ENCODE measurements around the gene SLC16A6.
"Not testable (repeated sequence)": the region's sequence is repeated elsewhere in the genome, so short reads cannot be mapped to it uniquely, and the experiment has no call there.

SLC16A6 gene

DNA sequence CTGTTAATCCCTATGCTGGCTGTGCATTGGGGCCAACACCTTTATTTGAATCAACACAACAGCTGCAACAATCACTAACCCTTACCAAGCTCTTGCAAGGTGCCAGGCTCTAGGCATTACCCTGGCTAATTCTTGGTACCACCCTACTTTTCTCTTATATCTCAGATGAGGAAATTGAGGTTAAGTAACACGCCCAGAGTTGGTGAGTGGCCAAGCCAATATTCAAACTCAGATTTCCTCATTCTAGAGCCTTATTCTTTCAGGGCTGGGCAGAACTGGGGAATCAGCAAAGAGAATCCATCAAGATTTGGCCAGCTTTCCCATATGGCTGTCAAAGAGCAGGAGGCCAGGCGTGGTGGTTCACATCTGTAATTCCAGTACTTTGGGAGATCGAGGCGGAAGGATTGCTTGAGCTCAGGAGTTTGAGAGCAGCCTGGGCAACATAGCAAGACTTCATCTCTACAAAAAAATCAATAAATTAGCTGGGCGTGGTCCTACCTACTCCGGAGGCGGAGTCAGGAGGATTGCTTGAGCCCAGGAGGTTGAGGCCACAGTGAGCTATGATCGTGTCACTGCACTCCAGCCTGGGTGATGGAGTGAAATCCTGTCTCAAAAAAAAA lies 24.1 kb upstream of the SLC16A6 start:
- DNase-seq (ENCODE audit: low spot score): no peak

DNA sequence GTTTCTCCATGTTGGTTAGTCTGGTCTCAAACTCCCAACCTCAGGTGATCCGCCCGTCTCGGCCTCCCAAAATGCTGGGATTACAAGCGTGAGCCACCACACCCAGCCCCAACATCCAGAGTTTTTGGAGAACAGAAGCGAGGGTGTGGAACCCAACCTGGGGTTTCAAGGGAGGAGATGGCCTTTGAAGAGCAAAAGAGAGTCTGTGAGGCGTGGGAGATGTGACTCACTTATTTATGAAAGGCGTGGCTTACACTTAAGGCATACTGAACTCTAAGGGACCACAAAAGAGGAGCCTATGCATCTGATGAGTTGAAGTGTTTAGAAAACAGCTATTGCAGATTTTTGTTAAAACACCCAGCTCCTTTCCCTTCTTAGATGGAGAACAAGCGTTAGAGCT lies 19.2 kb upstream of the SLC16A6 start:
- DNase-seq (ENCODE audit: low spot score): no peak

- DNase-seq (ENCODE audit: low spot score): not testable (repeated sequence)
These were observed 18.2 kb upstream of the SLC16A6 start for GRCh38 chr17:68309066-68309670.

GRCh38 chr17:68308486-68308885 lies 17.6 kb upstream of the SLC16A6 start:
- not testable (repeated sequence) for DNase-seq (ENCODE audit: low spot score)

DNA sequence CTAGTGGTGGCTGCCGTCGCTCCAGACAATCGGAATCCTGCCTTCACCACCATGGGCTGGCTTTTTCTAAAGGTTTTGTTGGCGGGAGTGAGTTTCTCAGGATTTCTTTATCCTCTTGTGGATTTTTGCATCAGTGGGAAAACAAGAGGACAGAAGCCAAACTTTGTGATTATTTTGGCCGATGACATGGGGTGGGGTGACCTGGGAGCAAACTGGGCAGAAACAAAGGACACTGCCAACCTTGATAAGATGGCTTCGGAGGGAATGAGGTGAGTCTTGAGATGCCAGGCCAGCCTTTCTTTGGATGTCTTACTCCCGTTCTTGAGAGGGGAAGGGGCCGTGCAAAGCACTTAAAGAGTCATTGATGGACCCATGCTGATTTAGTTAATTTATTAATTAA lies 16.5 kb upstream of the SLC16A6 start:
- no peak for DNase-seq (ENCODE audit: low spot score)

GRCh38 chr17:68306819-68307218 lies 15.9 kb upstream of the SLC16A6 start:
- DNase-seq (ENCODE audit: low spot score): no peak

DNA sequence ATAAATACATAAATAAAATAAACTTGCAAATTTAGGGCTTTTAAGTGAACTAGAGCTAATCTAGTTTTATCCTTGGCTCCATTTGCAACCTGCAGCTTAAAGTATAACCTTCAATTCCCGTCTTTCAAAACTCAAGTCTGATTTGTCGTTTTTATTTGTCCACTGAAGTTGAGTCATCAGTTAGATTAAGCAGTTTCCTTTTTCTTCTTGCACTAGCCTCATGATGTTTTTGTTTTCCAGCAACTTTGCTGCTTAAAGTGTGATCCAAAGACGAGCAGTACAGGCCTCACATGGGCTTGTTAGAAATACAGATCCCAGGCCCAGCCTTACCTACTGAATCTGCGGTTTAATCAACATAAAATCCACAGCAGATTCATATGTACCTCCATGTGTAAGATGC lies 14.2 kb upstream of the SLC16A6 start:
- DNase-seq (ENCODE audit: low spot score): no peak

- no peak for DNase-seq (ENCODE audit: low spot score)
These were observed 13.8 kb upstream of the SLC16A6 start for GRCh38 chr17:68304706-68305105.

DNA sequence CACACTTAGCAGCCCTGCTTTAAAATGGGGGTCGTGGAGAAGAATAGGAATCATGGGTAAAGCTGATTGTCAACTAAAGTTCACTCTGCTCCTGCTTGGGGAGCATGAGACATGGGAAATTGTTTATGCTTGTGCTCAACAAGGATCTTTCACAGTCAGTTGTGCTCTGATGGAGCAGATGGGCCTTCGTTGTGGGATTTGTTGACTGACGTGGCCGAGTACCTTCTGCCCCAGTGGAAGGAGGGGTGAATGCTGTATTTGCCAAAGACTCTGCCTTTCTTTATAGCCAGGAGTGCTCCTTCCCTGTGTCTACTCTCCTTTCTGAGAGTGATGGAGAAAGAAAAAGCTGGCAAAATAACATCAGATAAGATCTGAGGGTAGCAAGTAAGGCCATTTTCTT lies 11.7 kb upstream of the SLC16A6 start:
- DNase-seq (ENCODE audit: low spot score): no peak

- DNase-seq (ENCODE audit: low spot score): peak; percentile 25
These were observed 11.2 kb upstream of the SLC16A6 start for GRCh38 chr17:68302066-68302564.

- DNase-seq (ENCODE audit: low spot score): no peak
These were observed 10.6 kb upstream of the SLC16A6 start for GRCh38 chr17:68301438-68301959.

DNA sequence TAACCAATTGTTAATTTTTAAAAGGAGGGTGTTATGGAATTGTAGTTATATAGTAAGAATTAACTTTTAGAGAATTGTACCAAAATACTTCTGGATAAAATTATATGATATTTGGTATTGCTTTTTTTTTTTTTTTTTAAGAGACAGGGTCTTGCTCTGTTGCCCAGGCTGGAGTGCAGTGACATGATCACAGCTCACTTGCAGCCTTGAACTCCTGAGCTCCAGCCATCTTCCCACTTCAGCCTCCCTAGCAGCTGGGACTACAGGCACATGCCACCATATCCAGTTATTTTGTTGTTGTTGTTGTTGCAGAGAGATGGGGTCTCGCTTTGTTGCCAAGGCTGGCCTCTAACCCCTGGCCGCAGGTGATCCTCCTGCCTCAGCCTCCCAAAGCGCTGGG lies 8.9 kb upstream of the SLC16A6 start:
- DNase-seq (ENCODE audit: low spot score): no peak

- no peak for DNase-seq (ENCODE audit: low spot score)
These were observed 7.7 kb upstream of the SLC16A6 start for GRCh38 chr17:68298601-68299000.

GRCh38 chr17:68297195-68297594 lies 6.3 kb upstream of the SLC16A6 start:
- DNase-seq (ENCODE audit: low spot score): no peak

DNA sequence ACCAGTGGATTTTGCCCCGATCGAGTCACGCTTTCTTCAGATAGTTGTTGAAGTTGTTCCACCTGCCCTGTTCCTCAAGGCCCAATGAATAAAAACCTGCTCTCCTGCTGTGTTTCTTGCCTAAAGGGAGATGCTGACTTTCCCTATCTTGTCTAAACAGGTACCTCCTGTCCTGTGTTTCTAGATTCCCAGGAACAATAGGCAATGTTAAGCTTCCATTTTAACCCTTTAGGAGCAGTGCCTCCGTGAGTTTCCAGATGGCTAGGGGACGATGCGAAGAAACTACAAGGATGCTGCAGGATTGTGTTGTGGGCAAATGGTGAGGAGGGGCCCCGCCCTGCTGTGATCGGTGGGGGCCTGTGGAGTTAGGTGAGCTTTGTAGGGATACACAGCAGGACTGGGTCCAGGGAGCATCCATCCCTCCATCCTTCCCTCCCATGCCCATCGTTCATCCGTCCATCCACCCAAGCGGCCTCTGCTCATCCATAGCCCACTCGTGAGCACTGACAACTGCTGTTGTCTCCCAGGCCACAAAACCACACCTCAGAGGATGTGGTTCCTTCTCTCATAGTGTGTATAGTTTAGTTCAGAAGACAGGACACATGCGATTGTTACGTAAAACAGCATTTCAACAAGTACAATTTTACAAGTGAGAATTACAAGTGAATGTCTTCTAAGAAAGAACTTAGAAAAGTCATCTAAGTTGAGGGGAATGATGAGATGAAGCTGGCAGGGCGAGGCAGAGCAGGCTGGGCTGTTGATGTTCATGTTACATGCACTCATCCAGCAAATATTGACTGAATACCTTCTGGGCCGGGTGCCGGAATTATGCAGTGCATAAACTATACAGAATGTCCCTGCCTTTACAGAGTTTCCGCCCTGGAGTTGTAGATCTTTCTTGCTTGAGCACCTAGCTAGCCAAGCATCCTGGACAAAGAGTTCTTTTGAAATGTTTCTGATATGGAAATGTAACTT lies 5.6 kb upstream of the SLC16A6 start:
- no peak for DNase-seq (ENCODE audit: low spot score)

DNA sequence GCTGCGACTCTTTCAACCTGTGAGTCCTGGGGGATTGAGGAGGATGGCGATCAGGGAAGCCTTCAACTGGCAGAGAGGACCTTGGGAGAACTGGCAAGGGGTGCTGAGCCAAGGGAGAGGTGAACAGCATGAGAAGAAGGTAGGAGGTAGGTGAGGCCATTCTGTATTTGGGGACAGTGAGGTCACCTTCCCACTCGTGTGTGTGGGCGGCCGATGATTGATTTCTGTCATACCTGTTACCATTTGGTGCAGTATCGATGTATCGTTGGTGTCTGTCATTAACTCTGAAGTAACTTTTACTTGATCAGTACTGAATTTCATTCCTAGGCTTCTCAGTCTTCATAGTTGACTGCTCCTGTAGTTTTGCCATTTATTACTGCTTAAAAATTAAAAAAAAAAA lies 4.2 kb upstream of the SLC16A6 start:
- no peak for DNase-seq (ENCODE audit: low spot score)

- DNase-seq (ENCODE audit: low spot score): no peak
These were observed 3.7 kb upstream of the SLC16A6 start for GRCh38 chr17:68294617-68295016.

- no peak for DNase-seq (ENCODE audit: low spot score)
These were observed 3.2 kb upstream of the SLC16A6 start for GRCh38 chr17:68294196-68294555.

GRCh38 chr17:68293490-68294195 lies 2.7 kb upstream of the SLC16A6 start:
- DNase-seq (ENCODE audit: low spot score): no peak

- DNase-seq (ENCODE audit: low spot score): no peak
These were observed 1.7 kb upstream of the SLC16A6 start for GRCh38 chr17:68292689-68293040.

DNA sequence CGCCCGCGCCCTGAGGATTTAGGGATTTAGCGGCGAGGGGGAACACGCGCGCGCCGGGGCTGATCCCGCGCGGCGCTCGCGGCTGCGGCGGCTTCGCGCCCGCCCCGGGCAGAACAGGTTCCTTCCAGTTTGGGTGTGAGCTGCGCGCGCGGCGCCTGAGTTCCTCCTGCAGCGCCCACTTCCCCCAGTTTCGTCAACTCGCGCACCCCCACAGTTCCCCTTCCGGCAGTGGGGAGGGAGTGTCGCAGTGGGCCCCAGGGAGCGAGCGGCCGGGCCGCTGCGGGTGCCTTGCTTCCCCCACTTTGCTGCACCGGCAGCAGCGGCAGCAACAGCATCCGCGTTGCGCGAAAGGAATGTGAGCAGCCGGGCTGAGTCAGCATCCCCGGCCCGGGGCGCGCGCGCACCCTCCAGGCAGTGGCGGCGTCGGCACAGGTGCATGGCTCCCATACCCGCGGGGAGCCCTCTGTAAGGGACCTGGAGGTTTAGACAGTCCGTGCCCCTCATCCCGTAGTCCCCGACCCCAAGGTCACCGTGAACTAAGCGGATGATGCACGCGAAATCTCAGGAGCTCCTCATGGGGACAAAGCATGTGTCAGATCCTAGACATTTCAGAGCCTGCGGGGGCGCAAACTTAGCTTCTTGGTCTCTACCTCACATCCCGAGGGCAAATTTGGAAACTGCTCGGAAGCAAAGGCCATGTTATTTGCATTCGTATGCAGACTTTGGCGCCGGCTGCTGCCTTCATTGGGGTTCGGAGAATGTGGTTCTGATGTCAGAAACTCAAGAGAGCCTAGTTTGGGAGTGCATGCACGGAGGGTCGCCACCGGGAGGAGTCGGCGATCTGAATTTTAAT lies 1.1 kb upstream of the SLC16A6 start:
- peak; percentile 94 for DNase-seq (ENCODE audit: low spot score)
